ENCODE data around the gene FBXL13. TPM values are rescaled to one million over a fixed set of nuclear protein-coding genes. Genes with fewer than 3 reads are reported as not detected.

FBXL13 gene
- total and polyA plus RNA-seq, 2 donors from 2014 or later: 1.5 to 4.8 TPM

DNA sequence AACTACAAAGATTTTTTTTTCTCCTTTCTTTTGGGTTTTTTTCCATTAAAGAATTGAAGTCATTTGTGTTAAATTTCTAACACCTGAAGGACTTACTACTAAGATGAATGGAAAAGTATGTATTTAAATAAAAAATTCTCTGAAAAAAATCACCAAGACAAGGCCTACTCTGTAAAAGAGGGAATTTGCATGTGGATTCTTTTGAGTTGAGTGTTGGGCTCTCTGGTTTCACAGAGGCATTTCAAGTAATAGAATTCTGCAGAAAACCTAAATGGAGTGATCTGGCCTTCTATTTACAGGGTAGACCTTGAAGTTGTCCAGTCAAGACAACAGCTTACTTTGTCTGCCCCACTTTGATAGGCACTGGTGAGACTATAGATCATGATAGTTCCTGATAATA lies 157.7 kb downstream of the FBXL13 start:
- no peaks in the 10 kb centered on the region for H3K9me3 ChIP-seq (ENCODE audit: control insufficient read depth in 2 of 3, insufficient read depth in 1 of 3, low read length in 3 of 3)
- no peaks in the 10 kb centered on the region for H3K27me3 ChIP-seq (ENCODE audit: control insufficient read depth, insufficient read depth, low read length)
- H3K27ac ChIP-seq (ENCODE audit: low read depth in 2 of 2, low read length in 2 of 2): no peak overlapping the region
- intact Hi-C loops (cut with DNase I): no loop called here
- DNase-seq: no peak
- no peaks in the 10 kb centered on the region for H3K4me1 ChIP-seq (ENCODE audit: control insufficient read depth in 2 of 3, insufficient read depth in 2 of 3, low read depth in 1 of 3, low read length in 3 of 3)
- no peak overlapping the region for H3K9ac ChIP-seq (ENCODE audit: low read length in 3 of 3)
- TF ChIP-seq, protein P1, sequence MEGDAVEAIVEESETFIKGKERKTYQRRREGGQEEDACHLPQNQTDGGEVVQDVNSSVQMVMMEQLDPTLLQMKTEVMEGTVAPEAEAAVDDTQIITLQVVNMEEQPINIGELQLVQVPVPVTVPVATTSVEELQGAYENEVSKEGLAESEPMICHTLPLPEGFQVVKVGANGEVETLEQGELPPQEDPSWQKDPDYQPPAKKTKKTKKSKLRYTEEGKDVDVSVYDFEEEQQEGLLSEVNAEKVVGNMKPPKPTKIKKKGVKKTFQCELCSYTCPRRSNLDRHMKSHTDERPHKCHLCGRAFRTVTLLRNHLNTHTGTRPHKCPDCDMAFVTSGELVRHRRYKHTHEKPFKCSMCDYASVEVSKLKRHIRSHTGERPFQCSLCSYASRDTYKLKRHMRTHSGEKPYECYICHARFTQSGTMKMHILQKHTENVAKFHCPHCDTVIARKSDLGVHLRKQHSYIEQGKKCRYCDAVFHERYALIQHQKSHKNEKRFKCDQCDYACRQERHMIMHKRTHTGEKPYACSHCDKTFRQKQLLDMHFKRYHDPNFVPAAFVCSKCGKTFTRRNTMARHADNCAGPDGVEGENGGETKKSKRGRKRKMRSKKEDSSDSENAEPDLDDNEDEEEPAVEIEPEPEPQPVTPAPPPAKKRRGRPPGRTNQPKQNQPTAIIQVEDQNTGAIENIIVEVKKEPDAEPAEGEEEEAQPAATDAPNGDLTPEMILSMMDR (IDR thresholded peaks at IDR 0.05; ENCODE audit: borderline replicate concordance, extremely low read depth, insufficient read depth): no peak
- H3K4me3 ChIP-seq (ENCODE audit: low read length in 3 of 3): no peak overlapping the region
- no peaks in the 10 kb centered on the region for H3K36me3 ChIP-seq (ENCODE audit: control insufficient read depth in 2 of 3, insufficient read depth in 3 of 3, low read length in 3 of 3)
- FAIRE-seq: no peak

DNA sequence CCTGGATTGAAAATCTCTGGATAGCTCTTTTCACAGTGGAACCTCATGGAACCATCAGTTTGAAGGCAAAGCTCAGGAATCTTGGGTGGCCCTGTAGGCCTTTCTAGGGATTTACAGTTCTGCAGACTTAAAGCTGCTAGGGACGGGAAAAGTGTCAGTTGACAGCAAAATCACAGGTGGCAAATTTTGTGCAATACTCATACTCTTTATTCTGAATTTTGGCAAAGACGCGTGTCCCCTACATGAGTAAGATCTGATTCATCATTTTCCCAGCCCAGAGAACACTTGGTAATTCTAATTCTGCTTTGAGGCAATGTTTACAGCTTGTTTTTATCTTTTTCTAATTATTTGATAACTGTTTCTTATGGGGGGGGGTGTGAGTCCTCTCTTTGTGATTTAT lies 158.2 kb downstream of the FBXL13 start:
- intact Hi-C loops (cut with DNase I): no loop called here
- Histone ChIP-seq H3K9me3 (ENCODE audit: control insufficient read depth in 2 of 3, insufficient read depth in 1 of 3, low read length in 3 of 3) (no peaks in the 10 kb centered on the region), H3K4me3 (ENCODE audit: low read length in 3 of 3) (no peak overlapping the region), H3K36me3 (ENCODE audit: control insufficient read depth in 2 of 3, insufficient read depth in 3 of 3, low read length in 3 of 3) (no peaks in the 10 kb centered on the region), H3K27ac (ENCODE audit: low read depth in 2 of 2, low read length in 2 of 2) (no peak overlapping the region), H3K27me3 (ENCODE audit: control insufficient read depth, insufficient read depth, low read length) (no peaks in the 10 kb centered on the region), H3K4me1 (ENCODE audit: control insufficient read depth in 2 of 3, insufficient read depth in 2 of 3, low read depth in 1 of 3, low read length in 3 of 3) (no peaks in the 10 kb centered on the region), H3K9ac (ENCODE audit: low read length in 3 of 3) (no peak overlapping the region)
- TF ChIP-seq, protein P1 (IDR thresholded peaks at IDR 0.05; ENCODE audit: borderline replicate concordance, extremely low read depth, insufficient read depth): no peak
- DNase-seq (no peak), FAIRE-seq (no peak)

DNA sequence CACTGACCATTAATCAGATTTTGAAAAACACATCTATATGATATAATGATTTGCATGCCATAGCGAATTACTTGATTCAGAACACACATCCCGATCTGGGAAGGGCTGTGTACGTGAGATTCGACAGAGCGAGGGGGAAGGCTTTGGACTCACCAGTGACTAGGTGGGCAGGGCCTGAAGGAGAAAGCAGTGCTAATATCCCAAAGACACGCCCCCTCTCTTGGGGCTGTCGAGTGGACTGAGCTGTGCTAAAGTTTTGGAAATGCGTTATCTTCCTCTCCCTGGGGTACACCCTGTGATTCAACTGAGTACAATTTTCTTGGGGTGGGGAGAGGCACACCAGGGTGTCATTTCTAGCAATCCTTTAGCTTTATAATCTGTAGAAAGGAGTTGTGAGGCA lies 160.0 kb downstream of the FBXL13 start:
- no peaks in the 10 kb centered on the region for H3K9me3 ChIP-seq (ENCODE audit: control insufficient read depth in 2 of 3, insufficient read depth in 1 of 3, low read length in 3 of 3)

More for the DNA sequence above, 160.0 kb downstream of the FBXL13 start:
- Histone ChIP-seq H3K36me3 (ENCODE audit: control insufficient read depth in 2 of 3, insufficient read depth in 3 of 3, low read length in 3 of 3) (no peaks in the 10 kb centered on the region), H3K4me1 (ENCODE audit: control insufficient read depth in 2 of 3, insufficient read depth in 2 of 3, low read depth in 1 of 3, low read length in 3 of 3) (no peaks in the 10 kb centered on the region), H3K9ac (ENCODE audit: low read length in 3 of 3) (peak overlapping the region in 1 of 3 donors; percentile 33), H3K27me3 (ENCODE audit: control insufficient read depth, insufficient read depth, low read length) (no peaks in the 10 kb centered on the region), H3K27ac (ENCODE audit: low read depth in 2 of 2, low read length in 2 of 2) (no peak overlapping the region), H3K4me3 (ENCODE audit: low read length in 3 of 3) (peak overlapping the region in 2 of 3 donors; percentile 15 to 76)
- DNase-seq: peak in 4 of 5 donors; percentile 32 to 87 (median 67)
- TF ChIP-seq, protein P1 (IDR thresholded peaks at IDR 0.05; ENCODE audit: borderline replicate concordance, extremely low read depth, insufficient read depth): no peak
- intact Hi-C loops (cut with DNase I): no loop called here
- FAIRE-seq: no peak

All from kidney (tissue), 14 donors.